Measurements from ENCODE around the gene SLC29A4.

The SLC29A4 gene

DNA sequence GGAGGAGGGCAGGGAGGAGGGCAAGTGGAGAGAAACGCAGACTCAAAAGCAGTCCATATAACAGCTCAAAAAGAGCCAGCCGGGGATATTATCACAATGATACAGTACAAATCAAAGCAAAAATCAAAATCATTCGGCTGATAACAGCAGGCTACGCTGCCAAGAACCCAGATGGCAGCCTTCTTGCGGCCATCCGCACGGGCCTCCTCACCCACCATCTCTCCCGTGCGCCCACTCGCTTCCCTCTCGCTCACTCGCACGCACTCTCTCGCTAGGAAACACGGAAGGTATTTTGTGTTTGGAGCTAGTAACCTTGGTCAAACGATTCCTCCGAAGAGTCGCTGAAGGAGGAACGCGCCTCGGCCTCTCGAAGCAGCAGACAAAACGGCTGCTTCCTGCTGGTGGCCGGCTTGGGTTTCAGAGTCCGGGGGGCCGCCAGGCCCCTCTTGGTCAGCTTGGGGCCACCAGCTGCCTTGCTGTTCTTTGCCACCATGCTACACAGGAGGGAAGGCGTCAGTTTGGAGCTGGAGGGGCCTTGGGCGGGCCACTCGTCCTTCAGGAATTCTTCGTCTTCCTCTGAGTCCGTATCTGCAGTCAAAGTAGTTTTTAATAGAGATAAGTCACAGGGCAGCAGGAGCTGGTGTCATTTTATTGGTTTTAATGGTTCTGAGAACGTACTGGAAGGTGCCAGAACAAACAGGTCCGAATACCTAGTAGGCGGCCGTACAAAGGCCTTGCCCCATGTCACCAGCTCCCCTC is 68.9 kb downstream of the SLC29A4 start:
- TF ChIP-seq, protein P1, sequence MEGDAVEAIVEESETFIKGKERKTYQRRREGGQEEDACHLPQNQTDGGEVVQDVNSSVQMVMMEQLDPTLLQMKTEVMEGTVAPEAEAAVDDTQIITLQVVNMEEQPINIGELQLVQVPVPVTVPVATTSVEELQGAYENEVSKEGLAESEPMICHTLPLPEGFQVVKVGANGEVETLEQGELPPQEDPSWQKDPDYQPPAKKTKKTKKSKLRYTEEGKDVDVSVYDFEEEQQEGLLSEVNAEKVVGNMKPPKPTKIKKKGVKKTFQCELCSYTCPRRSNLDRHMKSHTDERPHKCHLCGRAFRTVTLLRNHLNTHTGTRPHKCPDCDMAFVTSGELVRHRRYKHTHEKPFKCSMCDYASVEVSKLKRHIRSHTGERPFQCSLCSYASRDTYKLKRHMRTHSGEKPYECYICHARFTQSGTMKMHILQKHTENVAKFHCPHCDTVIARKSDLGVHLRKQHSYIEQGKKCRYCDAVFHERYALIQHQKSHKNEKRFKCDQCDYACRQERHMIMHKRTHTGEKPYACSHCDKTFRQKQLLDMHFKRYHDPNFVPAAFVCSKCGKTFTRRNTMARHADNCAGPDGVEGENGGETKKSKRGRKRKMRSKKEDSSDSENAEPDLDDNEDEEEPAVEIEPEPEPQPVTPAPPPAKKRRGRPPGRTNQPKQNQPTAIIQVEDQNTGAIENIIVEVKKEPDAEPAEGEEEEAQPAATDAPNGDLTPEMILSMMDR (IDR thresholded peaks at IDR 0.05; ENCODE audit: borderline replicate concordance, control extremely low read depth, extremely low read depth, insufficient read depth, missing control alignments) = no peak
- in situ Hi-C loops (cut with MboI; ENCODE audit: low sequenced_read_pairs, unreplicated experiment) = no loop called here
- no peak for DNase-seq (ENCODE audit: low spot score)

DNA sequence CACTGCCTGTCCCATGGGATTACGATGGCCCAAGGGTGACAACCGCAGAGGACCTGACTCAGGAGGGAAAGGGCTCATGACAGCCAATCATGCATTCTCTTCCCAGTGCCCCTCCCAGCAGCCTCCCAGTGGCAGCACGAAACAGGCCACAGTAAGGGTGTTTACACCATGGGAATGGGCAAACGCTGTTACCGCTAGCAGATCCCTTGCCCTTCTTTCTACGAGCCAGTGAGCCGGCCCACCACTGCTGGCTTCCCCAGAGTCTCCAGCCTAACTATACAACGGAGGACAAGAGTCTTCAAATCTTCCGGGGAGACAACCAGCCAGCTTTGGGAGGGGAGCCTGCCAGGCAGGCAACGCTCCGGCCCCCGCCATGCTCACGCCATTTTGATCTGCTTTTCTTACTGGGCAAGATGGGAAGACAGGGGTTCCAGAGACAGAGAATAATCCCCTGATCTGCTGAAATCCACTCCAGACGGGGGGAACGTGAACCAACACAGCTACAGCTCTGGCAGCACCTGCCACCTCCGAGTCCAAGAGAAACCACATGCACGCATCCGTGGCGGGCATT is 69.8 kb downstream of the SLC29A4 start:
- TF ChIP-seq, protein P1 (IDR thresholded peaks at IDR 0.05; ENCODE audit: borderline replicate concordance, control extremely low read depth, extremely low read depth, insufficient read depth, missing control alignments) = no peak
- in situ Hi-C loops (cut with MboI; ENCODE audit: low sequenced_read_pairs, unreplicated experiment) = no loop called here
- no peak for DNase-seq (ENCODE audit: low spot score)

DNA sequence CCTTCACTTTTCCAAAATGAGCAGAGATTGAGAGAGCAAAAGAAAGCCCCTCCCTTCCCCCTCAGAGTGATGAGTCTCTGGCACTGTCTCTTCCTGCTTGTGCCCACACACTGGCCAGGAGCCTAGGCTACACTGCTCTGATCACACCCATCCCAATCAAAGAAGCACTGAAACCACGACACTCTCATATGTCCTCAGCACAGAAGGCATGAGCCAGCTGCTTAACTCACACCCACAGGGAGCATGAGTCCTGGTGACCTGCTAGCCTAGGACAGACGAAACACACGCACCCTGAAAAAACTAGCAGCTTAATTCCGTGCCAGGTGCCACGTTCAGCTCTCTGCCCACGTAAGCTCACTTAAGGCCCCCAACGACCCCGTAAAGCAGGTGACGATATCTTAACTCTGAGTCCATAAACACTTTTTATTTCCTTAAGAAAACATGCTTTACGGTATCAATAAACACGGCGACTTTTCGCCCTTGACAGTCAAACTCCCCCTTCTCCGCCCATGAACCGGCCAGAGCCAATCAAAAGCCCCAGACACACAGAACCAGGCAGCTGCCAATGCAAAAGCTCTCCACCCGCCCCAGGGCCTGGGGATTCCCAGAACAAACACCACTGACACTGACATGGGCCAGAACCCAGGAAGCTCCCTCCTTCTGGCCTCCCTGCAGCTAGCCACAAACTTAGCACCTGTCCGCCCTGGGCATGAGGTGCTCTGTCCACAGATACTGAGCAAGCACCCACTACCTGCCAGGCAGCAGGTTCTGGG is 71.9 kb downstream of the SLC29A4 start:
- TF ChIP-seq, protein P1 (IDR thresholded peaks at IDR 0.05; ENCODE audit: borderline replicate concordance, control extremely low read depth, extremely low read depth, insufficient read depth, missing control alignments) = no peak
- in situ Hi-C loops (cut with MboI; ENCODE audit: low sequenced_read_pairs, unreplicated experiment) = no loop called here
- no peak for DNase-seq (ENCODE audit: low spot score)
